ENCODE results near the gene NLGN4X.

The NLGN4X gene

DNA sequence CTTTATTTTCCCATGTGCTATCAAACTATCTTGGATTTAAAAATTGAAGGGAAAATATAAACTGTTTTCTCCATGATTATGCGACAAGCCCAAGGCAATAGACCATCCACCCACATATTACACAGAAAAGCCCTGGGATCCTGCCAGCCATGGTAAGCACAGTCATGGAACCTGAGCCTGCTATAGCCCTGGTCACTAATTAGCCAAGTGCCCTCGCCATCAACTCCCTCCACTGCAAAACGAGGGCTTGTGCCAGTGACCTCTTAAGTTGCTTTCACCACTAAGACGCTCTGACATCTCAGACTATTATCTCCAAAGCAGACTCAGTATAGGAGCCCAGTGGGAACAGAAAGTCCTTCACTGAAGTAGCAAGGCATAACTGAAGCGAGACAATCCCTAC lies 69.2 kb downstream of the NLGN4X start:
- in situ Hi-C loops (cut with MboI; ENCODE audit: low sequenced_read_pairs), result no loop called here

DNA sequence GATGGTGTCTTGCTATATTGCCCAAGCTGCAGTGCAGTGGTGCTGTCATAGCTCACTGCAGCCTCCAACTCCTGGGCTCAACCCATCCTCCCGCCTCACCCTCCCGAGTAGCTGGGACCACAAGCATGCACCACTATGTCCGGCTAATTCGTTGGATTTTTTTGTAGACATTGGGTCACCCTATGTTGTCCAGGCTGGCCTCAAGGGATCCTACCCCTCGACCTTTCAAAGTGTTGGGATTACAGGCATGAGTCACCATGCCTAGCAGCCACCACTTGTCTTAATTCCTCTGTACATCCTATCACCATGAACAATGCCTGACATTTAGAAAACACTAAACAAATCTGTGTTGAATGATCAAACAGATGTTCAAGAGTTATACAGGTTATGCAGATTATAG lies 76.7 kb downstream of the NLGN4X start:
- in situ Hi-C loops (cut with MboI; ENCODE audit: low sequenced_read_pairs), result no loop called here

DNA sequence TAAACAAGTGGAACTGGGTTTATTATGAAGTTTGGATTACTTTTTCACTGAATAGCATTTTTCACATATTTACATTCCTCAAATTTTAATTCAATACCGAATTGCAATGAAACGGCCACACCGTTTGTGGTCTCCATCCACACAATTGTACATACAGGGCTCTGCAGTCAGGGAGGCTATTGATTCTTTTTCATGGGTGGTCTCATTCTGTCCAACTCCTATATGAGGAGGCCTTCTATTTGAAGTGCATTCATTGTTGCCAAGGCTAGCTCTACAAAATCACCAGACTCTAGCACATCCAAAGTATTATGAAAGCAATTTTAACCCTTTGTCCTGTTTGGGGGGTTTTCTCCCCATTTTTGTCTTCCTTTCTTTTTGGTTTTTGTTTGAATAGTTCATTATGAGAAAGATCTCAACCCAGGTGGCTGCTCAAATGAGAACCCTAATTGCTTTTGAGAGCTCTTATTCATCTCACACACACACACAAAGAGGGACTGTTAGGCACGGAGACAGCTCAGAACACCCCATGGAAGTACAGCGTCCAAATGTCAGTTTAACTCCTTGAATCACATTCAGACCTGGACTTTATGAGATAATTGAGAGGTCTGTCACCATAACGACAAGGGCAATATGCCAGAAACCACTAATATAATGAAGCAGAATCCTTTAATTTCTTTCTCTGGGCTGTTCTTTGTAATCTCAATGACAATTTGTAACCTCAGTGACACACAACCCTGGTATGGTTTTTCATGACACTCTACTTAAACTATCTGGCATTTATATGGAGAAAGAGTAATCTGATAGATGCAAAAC lies 79.4 kb downstream of the NLGN4X start:
- in situ Hi-C loops (cut with MboI; ENCODE audit: low sequenced_read_pairs), result no loop called here

DNA sequence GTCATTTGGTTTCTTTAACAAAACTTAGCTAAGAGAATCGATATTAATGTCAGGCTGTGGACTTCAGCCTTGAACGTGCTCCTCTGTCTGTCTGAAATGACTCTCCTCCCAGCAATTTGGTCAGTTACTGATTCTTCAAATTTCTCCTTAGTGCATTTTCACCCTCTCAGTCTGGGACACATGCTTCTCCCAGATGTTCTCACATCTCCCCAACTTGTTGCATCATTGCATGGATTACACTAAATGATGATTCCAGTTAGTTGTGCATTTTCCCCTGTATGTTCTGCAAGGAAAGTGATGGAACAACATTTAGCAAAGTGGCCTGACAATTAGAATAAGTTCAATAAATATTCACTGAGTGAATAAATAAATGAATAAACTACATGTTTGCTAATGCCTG lies 94.4 kb downstream of the NLGN4X start:
- in situ Hi-C loops (cut with MboI; ENCODE audit: low sequenced_read_pairs), result no loop called here

DNA sequence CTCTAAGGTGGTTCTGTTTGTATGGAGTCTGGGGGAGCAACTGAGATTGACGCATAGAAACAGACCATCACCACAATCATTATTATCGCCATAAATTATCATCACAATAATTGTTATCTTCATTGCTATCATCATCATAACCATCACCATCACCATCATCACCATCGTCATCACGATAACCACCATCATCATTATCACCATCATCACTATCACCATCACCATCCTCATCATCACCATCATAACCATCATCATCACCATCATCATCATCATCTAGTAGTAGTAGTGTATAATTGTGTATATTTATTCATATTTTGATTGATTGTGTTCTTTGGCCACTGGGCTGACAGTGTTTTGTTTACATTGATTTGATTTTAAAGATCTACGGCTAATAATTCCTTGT lies 95.7 kb downstream of the NLGN4X start:
- in situ Hi-C loops (cut with MboI; ENCODE audit: low sequenced_read_pairs), result no loop called here

DNA sequence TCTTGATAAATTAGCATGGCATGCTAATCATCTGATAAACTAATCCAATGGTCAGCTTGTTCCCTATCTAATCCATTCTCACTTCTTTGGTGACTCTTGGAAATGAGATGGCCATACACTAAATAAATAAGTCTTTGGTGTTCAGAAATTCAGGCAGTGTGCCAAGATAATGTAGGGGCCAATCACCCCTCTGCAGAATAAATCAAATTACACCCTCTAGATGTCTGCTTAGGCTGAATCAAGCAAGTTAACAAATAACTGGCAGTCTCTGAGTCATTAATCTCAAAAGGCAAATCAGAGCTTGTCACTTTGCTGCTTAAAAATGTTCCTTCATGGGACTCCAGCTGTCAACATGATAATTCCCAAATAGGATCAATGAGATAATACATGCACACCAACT lies 97.4 kb downstream of the NLGN4X start:
- in situ Hi-C loops (cut with MboI; ENCODE audit: low sequenced_read_pairs), result no loop called here

DNA sequence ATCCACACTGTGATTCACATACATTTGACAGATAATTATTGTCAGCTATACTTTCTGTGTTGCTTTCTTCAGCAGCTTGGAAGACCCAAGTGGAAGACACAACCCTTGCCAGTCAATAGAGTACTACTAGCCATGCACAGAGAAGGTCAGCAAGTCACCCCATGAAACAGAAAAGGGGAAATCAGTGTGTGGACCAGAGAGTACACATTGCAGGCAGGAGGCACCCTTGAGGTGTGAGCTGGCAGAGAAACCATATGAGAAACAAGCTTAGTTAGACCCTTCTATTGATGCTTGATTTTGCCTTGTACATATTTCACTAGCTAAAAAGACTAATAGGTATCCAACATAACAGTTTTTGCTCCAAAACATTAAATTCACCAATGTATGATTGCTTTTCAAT lies 99.5 kb downstream of the NLGN4X start:
- in situ Hi-C loops (cut with MboI; ENCODE audit: low sequenced_read_pairs), result no loop called here

DNA sequence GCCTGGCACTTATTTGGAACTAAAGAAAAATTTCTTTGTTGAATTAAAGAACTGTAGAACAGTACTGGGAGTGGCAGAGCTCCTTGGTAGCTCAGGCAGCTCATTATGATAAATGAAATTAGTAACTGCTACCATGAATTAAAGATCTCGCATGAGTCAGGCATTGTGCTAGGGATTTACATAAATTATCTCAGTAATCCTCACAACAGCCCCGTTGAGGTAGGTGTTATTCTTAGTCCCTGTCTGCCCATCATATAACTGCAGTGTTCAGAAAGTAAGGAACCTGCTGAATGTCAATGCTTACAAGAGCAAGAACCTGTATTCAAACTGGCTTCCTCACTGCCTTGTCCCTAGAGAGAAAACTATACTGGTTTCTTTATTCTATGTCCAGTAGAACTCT lies 108.3 kb downstream of the NLGN4X start:
- in situ Hi-C loops (cut with MboI; ENCODE audit: low sequenced_read_pairs), result no loop called here

DNA sequence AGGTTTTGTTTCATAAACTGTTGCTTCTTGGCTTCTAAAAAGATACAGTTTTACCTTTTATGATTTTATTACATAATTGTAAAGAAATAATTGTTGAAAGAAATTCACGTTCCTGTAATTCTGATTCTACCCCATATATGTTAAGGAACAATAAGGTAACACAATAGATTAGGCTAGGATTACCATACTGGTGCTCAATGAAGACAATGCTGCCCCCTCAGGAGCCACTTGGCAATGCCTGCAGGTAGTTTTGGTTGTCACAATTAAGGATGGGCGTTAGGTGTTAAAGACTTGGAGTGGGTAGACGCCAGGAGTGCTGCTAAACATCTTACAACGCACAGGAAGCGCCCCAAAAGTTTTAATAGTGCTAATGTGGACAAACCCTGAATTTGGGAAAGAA lies 133.2 kb downstream of the NLGN4X start:
- in situ Hi-C loops (cut with MboI; ENCODE audit: low sequenced_read_pairs), result no loop called here

DNA sequence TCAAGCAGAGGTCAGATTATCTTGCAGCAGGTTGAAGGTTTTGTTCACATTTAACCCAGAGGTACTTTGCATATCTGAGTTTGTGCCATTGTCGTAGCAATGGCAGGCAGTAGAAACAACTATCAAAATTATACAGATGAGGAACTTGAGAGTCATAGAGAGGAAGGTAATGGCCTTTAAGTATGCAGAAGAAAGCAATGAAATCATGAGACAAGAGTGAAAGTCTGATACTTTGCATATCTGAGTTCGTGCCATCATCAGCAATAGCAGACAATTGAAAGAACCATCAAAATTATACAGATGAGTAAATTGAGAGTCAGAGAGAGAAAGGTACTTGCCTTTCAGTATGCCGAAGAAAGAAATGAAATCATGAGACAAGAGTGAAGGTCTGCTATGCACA lies 154.1 kb downstream of the NLGN4X start:
- in situ Hi-C loops (cut with MboI; ENCODE audit: low sequenced_read_pairs), result no loop called here

DNA sequence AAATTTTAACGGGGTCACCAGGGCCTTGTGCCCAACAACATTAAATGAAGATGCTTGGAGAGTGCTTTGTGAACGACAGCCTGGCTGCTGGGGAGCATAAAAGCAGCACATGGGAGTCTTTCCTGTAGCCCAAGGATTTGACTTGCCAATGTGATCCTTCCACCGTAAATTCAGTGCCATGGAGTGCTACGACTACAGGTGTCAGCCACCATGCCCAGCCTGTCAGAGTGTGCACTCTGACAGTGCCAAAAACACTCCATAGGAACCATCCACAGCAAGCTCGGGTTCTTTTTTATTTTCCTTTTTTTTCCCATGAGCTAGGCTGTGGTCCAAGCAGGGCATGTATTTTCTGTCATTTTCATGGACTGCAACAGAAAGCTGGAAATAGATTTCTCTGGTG lies 156.9 kb downstream of the NLGN4X start:
- in situ Hi-C loops (cut with MboI; ENCODE audit: low sequenced_read_pairs), result no loop called here

DNA sequence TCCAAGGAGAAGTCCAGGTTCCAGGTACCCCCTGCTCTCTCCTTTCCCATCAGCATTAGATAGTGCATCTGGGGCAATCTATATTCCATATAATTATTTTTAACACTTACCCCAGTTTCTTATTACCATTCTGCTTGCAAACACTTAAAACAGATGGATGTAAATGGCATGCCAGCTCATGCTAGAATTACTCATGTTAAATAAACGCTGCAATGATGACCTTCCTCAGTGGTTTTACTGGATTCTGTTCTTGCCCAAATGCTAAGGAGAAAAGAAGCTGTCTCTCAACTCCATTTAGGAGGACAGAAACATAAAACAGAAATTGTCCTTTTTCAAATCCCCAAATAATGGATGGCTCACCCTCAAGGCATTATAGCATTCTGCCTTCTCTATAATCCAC lies 161.1 kb downstream of the NLGN4X start:
- in situ Hi-C loops (cut with MboI; ENCODE audit: low sequenced_read_pairs), result no loop called here

DNA sequence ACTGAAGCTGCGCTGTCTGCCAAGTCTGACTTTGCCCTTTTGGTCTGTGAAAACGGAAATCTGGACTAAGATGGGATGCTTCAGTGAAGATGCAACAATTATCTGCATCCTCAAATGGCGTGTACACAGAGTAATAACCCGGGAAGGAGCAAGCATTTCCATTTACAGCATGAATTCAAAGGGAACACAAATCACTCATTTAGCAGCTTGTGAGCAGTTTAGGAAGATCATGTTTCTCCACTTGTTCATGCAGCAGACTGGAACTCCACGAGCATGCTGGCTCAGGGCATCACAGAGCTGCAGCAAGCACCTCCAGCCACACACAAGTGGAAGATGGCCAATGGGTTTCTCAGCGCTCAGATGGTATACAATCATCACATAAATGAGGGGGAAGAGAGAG lies 175.5 kb downstream of the NLGN4X start:
- in situ Hi-C loops (cut with MboI; ENCODE audit: low sequenced_read_pairs), result no loop called here

DNA sequence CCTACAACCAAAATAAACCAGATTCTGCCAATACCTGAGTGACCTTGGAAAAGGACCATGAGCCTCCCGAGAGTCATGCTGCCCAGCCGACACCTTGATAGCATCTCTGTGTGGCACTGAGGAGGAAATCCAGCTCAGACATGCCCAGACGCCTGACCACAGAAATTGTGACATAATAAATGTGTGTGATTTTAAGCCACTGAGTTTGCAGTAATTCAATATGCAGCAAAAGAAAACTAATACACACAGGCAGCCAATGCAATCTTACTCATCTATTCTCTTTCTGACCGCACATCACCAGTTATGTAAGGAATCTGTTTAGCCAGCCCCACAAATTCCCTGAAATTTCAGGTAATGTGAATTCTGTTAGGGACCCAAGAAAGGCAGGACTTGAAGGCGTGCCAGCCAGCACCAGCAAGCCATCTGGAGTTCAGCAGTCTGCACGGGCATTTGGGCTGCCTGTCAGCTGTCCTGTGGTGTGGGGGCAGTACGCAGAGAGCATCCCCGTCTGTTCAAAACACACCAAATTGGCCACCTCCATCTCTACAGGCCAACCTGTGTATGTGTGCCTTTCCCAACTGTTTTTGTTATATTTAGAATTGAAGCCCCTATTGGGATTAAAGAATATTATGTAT lies 176.4 kb downstream of the NLGN4X start:
- in situ Hi-C loops (cut with MboI; ENCODE audit: low sequenced_read_pairs), result no loop called here

DNA sequence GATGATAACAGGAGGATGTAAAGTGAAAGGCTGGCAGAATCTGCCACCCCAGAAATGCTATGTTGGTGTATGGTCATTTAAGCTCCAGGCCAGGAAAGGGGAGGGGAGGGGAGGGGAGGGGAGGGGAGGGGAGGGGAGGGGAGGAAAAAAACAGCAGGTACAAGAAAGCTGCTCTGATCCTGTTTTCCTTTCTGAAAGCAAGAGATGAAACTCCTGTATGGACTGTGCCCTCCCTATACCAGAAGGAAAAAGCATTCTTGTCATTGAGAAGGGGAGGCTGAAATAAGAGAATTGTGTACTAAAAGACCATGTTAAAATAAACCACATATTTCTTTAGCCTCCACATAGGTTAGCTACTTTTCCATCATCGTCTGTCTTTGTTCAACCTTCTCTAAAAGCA lies 179.5 kb downstream of the NLGN4X start:
- in situ Hi-C loops (cut with MboI; ENCODE audit: low sequenced_read_pairs), result no loop called here

DNA sequence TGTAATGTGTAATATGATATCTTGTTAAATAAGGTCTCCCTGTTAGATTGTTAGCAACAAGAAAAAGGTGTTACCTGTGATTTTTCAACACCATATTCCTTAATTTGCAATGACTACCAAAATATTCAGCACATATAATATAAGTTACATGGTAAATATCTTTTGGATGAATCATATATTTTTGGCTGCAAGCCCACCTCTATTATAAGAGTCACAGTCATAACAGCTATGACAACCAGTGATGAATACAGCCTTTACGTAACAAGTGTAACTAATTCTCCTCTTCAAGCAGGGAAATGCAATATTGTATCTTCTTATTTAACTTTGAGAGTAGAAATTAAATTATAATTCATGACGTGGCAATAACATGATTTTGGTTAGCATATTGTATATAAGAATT lies 187.0 kb downstream of the NLGN4X start:
- in situ Hi-C loops (cut with MboI; ENCODE audit: low sequenced_read_pairs), result no loop called here

DNA sequence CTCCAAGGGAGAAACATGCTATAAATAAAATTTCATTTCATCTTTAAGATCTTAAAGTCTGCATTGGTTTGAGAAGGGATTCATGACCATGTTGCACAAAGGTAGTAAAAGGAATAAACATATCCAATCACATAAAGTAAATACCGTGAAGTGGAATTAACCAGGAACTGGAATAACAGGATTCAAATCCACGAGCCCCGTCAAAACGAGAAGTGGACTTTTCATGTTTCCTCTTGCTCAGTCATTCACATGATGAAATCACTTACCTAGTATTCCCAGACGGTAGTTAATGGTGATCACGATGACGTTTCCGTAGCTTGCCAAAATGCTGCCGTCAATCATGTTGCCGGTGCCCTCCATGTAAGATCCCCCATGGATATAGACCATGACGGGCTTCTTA lies 199.7 kb downstream of the NLGN4X start:
- in situ Hi-C loops (cut with MboI; ENCODE audit: low sequenced_read_pairs), result no loop called here

DNA sequence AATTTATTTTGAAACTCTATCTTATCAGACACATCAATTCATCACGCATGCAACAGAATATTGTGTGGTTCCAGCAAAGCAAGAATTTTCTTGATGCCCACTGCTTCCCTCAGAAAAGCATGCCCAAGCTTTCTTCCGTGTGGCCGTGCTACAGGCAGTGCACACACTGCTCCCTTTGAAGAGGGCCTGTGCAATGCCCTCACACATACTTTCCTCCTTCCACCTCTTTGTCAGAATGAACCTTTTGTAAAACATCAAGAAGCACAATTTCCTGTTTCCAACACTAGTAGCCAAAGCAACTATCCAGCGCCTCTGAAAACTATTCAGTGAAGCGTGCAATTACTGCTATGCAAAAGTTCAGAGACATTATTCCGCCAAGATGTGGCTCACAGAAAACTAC lies 201.7 kb downstream of the NLGN4X start:
- in situ Hi-C loops (cut with MboI; ENCODE audit: low sequenced_read_pairs), result no loop called here

DNA sequence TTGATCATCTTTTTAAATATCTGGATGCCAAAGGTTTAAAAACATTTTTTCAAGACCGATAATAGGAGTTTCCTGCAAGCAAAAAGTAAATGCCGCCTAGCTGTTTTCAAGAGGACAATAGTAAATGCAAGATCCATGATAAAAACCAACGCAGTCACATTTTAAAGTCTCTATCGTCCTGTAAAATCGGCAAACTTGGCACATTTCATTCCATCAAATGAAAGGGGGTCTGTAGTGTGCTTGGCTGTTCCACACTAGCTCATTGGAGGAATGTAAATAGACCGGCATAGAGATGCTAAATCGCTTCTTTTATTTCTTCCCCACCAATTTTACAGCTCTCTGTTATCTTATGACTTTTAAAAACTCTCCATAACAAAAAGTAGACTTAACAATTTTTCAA lies 202.2 kb downstream of the NLGN4X start:
- in situ Hi-C loops (cut with MboI; ENCODE audit: low sequenced_read_pairs), result no loop called here

DNA sequence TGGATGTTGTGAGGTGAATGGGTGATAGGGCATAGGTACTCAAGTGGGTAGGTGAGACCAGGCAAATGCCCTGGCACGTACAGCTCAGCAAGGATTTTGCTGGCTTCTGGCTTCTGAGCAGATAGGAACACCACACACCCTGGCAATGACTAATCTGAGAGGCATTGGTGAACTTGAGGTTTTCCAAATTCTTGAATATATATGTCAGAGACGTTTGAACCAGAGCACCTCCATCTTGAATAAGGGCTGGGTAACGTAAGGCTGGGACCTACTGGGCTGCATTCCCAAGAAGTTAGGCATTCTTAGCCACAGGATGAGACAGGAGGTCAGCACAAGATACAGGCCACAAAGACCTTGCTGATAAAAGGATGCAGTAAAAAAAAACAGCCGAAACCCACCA lies 204.5 kb downstream of the NLGN4X start:
- in situ Hi-C loops (cut with MboI; ENCODE audit: low sequenced_read_pairs), result no loop called here

DNA sequence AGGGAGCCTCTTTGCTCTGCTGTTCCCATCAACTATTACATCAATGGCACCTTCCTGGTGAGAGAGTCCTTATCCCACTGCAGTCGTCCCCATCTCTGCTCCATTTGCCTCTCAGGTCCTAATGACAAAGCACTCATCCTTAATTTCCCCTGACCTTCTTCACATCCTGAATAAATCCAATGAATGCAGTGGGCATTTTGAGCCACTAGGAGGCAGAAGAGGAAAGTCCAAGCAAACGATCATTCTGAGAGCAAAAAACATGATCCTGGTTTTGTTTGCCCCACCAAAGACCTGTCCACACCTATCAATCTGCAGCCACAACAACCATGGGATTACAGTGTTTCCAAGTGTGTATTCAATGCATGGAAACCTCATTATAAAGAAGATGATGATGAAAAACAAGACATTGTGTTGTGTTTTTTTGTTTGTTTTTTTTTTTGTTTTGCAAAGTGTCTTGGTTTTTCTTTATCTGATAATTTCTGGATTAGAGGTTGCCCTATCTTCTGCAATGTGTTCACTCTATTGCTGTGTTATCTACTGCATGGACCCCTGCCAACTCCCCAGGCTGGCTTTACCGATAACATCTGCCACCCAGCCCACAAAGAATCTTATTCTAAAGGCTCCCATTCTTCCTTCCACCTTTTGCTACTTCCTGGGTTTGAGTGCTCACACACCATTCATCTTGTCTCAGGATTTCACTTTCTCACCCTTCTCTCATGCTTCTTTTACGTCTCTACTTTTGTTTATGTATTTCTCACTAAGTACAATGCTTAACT lies 207.2 kb downstream of the NLGN4X start:
- in situ Hi-C loops (cut with MboI; ENCODE audit: low sequenced_read_pairs), result no loop called here

DNA sequence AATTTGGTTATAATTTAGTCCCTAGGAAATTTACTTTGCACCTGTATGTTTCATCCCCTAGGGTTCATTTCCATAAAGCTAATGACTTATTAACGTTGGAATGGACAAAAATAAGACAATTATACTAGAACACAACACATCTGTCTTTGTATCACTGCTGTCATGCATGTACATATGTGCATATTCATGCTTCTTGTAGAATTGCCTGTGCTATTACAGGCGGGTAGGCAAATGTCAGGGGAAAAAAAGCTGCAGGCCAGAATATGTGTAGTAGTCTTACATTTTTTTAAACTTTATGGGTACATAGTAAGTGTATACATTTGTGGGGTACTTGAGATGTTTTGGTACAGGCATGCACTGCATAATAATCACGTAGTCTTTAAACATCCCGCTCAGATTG lies 209.6 kb downstream of the NLGN4X start:
- in situ Hi-C loops (cut with MboI; ENCODE audit: low sequenced_read_pairs), result no loop called here
